ENCODE results near the gene SPIRE1. TPM values are rescaled to one million over a fixed set of nuclear protein-coding genes. Genes with fewer than 3 reads are reported as not detected.

SPIRE1 gene
- total and polyA plus RNA-seq, 4 donors: 46.9 to 64.2 (median 56.3) TPM

- Histone ChIP-seq H3K36me3 (ENCODE audit: control insufficient read depth, insufficient read depth, low read length) (no peaks in the 10 kb centered on the region), H3K9me3 (ENCODE audit: control insufficient read depth, insufficient read depth, low read length) (no peaks in the 10 kb centered on the region), H3K4me1 (ENCODE audit: control insufficient read depth, insufficient read depth, low read length) (no peaks in the 10 kb centered on the region), H3K27ac (ENCODE audit: low read depth, low read length) (no peak overlapping the region), H3K27me3 (ENCODE audit: control insufficient read depth, insufficient read depth, low read length) (no peaks in the 10 kb centered on the region), H3K4me3 (ENCODE audit: low read depth, low read length) (no peak overlapping the region)
- WGBS (ENCODE audit: insufficient coverage): 89% methylated on average over 6 of the region's 9 CpGs
- no peak for DNase-seq (ENCODE audit: low read depth in 4 of 6, low spot score in 6 of 6)
Observed at GRCh38 chr18:12397254-12397653, 260.7 kb downstream of the SPIRE1 start.

Small RNA genes within 50 kb of the gene (small RNA-seq; reads per million reads assigned to genes)
- gene RNU7-129P (ENCODE audit: low replicate concordance): not detected

Other genes starting within 250 kb of the SPIRE1 start
- gene CEP76, start 44.6 kb upstream of the SPIRE1 start, total RNA-seq: 10 to 100 TPM; 11.2 to 12.4 TPM
- gene CEP76, start 44.6 kb upstream of the SPIRE1 start, polyA plus RNA-seq (ENCODE audit: insufficient read length in 2 of 2): 10 to 100 TPM in 1 of 2 donors, 1 to 10 TPM in 1; 9.6 to 11.2 TPM
- 10 to 100 TPM; 60.0 to 77.5 TPM for gene PSMG2, start 44.9 kb upstream of the SPIRE1 start, total RNA-seq
- gene PSMG2, start 44.9 kb upstream of the SPIRE1 start, polyA plus RNA-seq (ENCODE audit: insufficient read length in 2 of 2): 10 to 100 TPM; 69.8 to 77.0 TPM
- gene PTPN2, start 226.1 kb upstream of the SPIRE1 start, total RNA-seq: 10 to 100 TPM; 28.4 to 40.9 TPM
- 10 to 100 TPM; 31.2 to 31.4 TPM for gene PTPN2, start 226.1 kb upstream of the SPIRE1 start, polyA plus RNA-seq (ENCODE audit: insufficient read length in 2 of 2)

Measured in spinal cord (tissue), 10 donors.